Ovary (tissue), 3 donors: ENCODE data around the gene PNISR.

Experiments
- CTCF ChIP-seq, 3 donors: fragments of 450-650 bp in 2 of 3; fragments of 200-600 bp in 1 of 3; IDR thresholded peaks; one replicate each; pipeline versions ENCODE4 v1.5.1 to v1.8.0; 2016 to 2022; ENCODE audit warnings: antibody characterized with exemption in 3 of 3, mild to moderate bottlenecking in 1 of 3
- EP300 ChIP-seq: sonication (generic); formaldehyde crosslinking; IDR thresholded peaks from one replicate; pipeline ENCODE4 v1.6.1; 2017; ENCODE audit warnings: antibody characterized with exemption
- POLR2A ChIP-seq: fragments of 450-650 bp; IDR thresholded peaks from one replicate; pipeline ENCODE4 v1.6.1; 2017; ENCODE audit warnings: antibody characterized with exemption, mild to moderate bottlenecking, moderate library complexity
- donor health status: DM: no; HTN: no; CAD: no.

- TF ChIP-seq CTCF (IDR thresholded peaks at IDR 0.05) = no peak
- no peak for TF ChIP-seq POLR2A
- no peak for TF ChIP-seq EP300
Measured at GRCh38 chr6:99364026-99364425, 61.1 kb downstream of the PNISR start.
